KMS-11 (cell line): ENCODE results near the gene ADRB1.

Experiments
- H2AFZ ChIP-seq: fragments of 200-600 bp; sonication (generic); 2 replicates; pipeline ENCODE4 v1.6.1; 2016; ENCODE audit warnings: antibody characterized with exemption, mixed run types, low read depth
- H3K27ac ChIP-seq: fragments of 200-600 bp; sonication (generic); 2 replicates; pipeline ENCODE4 v1.6.1; 2016; ENCODE audit warnings: mild to moderate bottlenecking, mixed run types
- H3K27me3 ChIP-seq: fragments of 200-600 bp; sonication (generic); 2 replicates; pipeline ENCODE4 v1.6.1; 2017; ENCODE audit warnings: mild to moderate bottlenecking, low read depth, mixed run types, moderate library complexity; ENCODE audit not compliant: insufficient read depth
- H3K36me3 ChIP-seq: fragments of 200-600 bp; sonication (generic); 2 replicates; pipeline ENCODE4 v1.6.1; 2017; ENCODE audit warnings: mild to moderate bottlenecking, mixed run types; ENCODE audit not compliant: insufficient read depth
- H3K4me1 ChIP-seq: fragments of 200-600 bp; sonication (generic); 2 replicates; pipeline ENCODE4 v1.6.1; 2016; ENCODE audit warnings: mild to moderate bottlenecking, low read depth, mixed run types; ENCODE audit not compliant: poor library complexity, severe bottlenecking
- H3K4me2 ChIP-seq: fragments of 200-600 bp; sonication (generic); 2 replicates; pipeline ENCODE4 v1.7.0; 2016; ENCODE audit warnings: mild to moderate bottlenecking, mixed run types
- H3K4me3 ChIP-seq: fragments of 200-600 bp; sonication (generic); IDR thresholded peaks from 2 replicates; pipeline ENCODE4 v1.6.1; 2017; ENCODE audit warnings: low read depth, low read length, mixed read lengths; ENCODE audit not compliant: insufficient read depth
- H3K79me2 ChIP-seq: fragments of 200-600 bp; sonication (generic); 2 replicates; pipeline ENCODE4 v1.6.1; 2016; ENCODE audit warnings: low read depth, mixed run types; ENCODE audit not compliant: insufficient read depth
- H3K9ac ChIP-seq: fragments of 200-600 bp; sonication (generic); 2 replicates; pipeline ENCODE4 v1.6.1; 2016; ENCODE audit warnings: mild to moderate bottlenecking, mixed run types
- H4K20me1 ChIP-seq: fragments of 200-600 bp; sonication (generic); 2 replicates; pipeline ENCODE4 v1.6.1; 2016; ENCODE audit warnings: mild to moderate bottlenecking, mixed run types; ENCODE audit not compliant: insufficient read depth
- CTCF ChIP-seq: fragments of 200-600 bp; sonication (generic); conservative IDR thresholded peaks from 2 replicates; pipeline ENCODE4 v1.6.1; 2017; ENCODE audit warnings: low read depth, mild to moderate bottlenecking, antibody characterized with exemption, low read length, moderate library complexity, mixed read lengths

The ADRB1 gene

GRCh38 chr10:114073395-114074186, 29.9 kb downstream of the ADRB1 start:
- no peaks in the 10 kb centered on the region for H3K36me3 ChIP-seq
- H3K4me2 ChIP-seq, result no peak overlapping the region
- no peak overlapping the region for H3K4me3 ChIP-seq
- H3K4me1 ChIP-seq, result no peaks in the 10 kb centered on the region
- H2AFZ ChIP-seq, result no peak overlapping the region
- no peaks in the 10 kb centered on the region for H3K79me2 ChIP-seq
- no peak overlapping the region for H3K9ac ChIP-seq
- H3K27ac ChIP-seq, result no peak overlapping the region
- no peaks in the 10 kb centered on the region for H3K27me3 ChIP-seq
- no peaks in the 10 kb centered on the region for H4K20me1 ChIP-seq
- no peak for TF ChIP-seq CTCF

GRCh38 chr10:114075093-114075492, 31.4 kb downstream of the ADRB1 start:
- Histone ChIP-seq H3K4me3 (no peak overlapping the region), H3K27ac (no peak overlapping the region), H3K4me1 (no peaks in the 10 kb centered on the region), H3K4me2 (no peak overlapping the region), H2AFZ (no peak overlapping the region), H3K27me3 (no peaks in the 10 kb centered on the region), H3K79me2 (no peaks in the 10 kb centered on the region), H4K20me1 (no peaks in the 10 kb centered on the region), H3K36me3 (no peaks in the 10 kb centered on the region), H3K9ac (no peak overlapping the region)
- TF ChIP-seq CTCF, result no peak

- H4K20me1 ChIP-seq, result no peaks in the 10 kb centered on the region
- H3K4me3 ChIP-seq, result no peak overlapping the region
- no peaks in the 10 kb centered on the region for H3K4me1 ChIP-seq
- TF ChIP-seq CTCF, result no peak
- no peaks in the 10 kb centered on the region for H3K36me3 ChIP-seq
- H3K4me2 ChIP-seq, result no peak overlapping the region
- H2AFZ ChIP-seq, result no peak overlapping the region
- no peak overlapping the region for H3K27ac ChIP-seq
- no peaks in the 10 kb centered on the region for H3K79me2 ChIP-seq
- H3K27me3 ChIP-seq, result no peaks in the 10 kb centered on the region
- no peak overlapping the region for H3K9ac ChIP-seq
Measured at GRCh38 chr10:114077347-114077746, 33.7 kb downstream of the ADRB1 start.

- H3K4me1 ChIP-seq, result no peaks in the 10 kb centered on the region
- H3K36me3 ChIP-seq, result no peaks in the 10 kb centered on the region
- H3K4me3 ChIP-seq, result no peak overlapping the region
- H3K79me2 ChIP-seq, result no peaks in the 10 kb centered on the region
- no peaks in the 10 kb centered on the region for H4K20me1 ChIP-seq
- no peaks in the 10 kb centered on the region for H3K27me3 ChIP-seq
- no peak for TF ChIP-seq CTCF
- H2AFZ ChIP-seq, result no peak overlapping the region
- H3K4me2 ChIP-seq, result no peak overlapping the region
- H3K27ac ChIP-seq, result no peak overlapping the region
- no peak overlapping the region for H3K9ac ChIP-seq
Measured at GRCh38 chr10:114077815-114078219, 34.2 kb downstream of the ADRB1 start.
